22Rv1 (cell line): Measurements from ENCODE around the gene PRADC1.

Experiments used
- H3K27ac ChIP-seq: fragments of 450-650 bp; 2 replicates; pipeline ENCODE4 v1.5.1; 2017
- CTCF ChIP-seq: fragments of 450-650 bp; IDR thresholded peaks from 2 replicates; pipeline ENCODE4 v1.5.1; 2017; ENCODE audit warnings: mild to moderate bottlenecking
- ZFX ChIP-seq: fragments of 450-650 bp; IDR thresholded peaks from 2 replicates; pipeline ENCODE4 v1.6.1; 2017; ENCODE audit warnings: antibody characterized with exemption, borderline replicate concordance

PRADC1 gene

GRCh38 chr2:73218298-73218697, 14.7 kb downstream of the PRADC1 start:
- no peak for TF ChIP-seq ZFX
- TF ChIP-seq CTCF: no peak
- H3K27ac ChIP-seq: no peak overlapping the region

GRCh38 chr2:73217826-73218225, 15.2 kb downstream of the PRADC1 start:
- H3K27ac ChIP-seq: no peak overlapping the region
- TF ChIP-seq CTCF (no peak), ZFX (no peak)

- H3K27ac ChIP-seq: no peak overlapping the region
- no peak for TF ChIP-seq ZFX
- TF ChIP-seq CTCF: no peak
Observed at GRCh38 chr2:73217160-73217559, 15.9 kb downstream of the PRADC1 start.

- H3K27ac ChIP-seq: peak overlapping the region; percentile 78; the same call in 1 of the 2 replicates
- TF ChIP-seq ZFX (no peak), CTCF (no peak)
Observed at GRCh38 chr2:73215254-73215653, 17.8 kb downstream of the PRADC1 start.

- TF ChIP-seq CTCF: no peak
- no peak for TF ChIP-seq ZFX
Observed at GRCh38 chr2:73214120-73215035, 18.7 kb downstream of the PRADC1 start, which contains the start of gene SMYD5. Gene SMYD5 (plus strand): TSS chr2:73214245. CDS start chr2:73214267, 22 bp downstream.

GRCh38 chr2:73212448-73213176, 20.4 kb downstream of the PRADC1 start:
- no peak for TF ChIP-seq ZFX
- TF ChIP-seq CTCF: peak; percentile 94
- H3K27ac ChIP-seq: peak overlapping the region; percentile 78; the same call in 1 of the 2 replicates

More at GRCh38 chr2:73214120-73215035, 18.7 kb downstream of the PRADC1 start, which contains the start of gene SMYD5:
- H3K27ac ChIP-seq: peak within 1 kb of the TSS; percentile 78
